Measurements from ENCODE around the gene RAPGEF2.
"Not testable (repeated sequence)": the region's sequence is repeated elsewhere in the genome, so short reads cannot be mapped to it uniquely, and the experiment has no call there.

RAPGEF2 gene

GRCh38 chr4:159376289-159376688 lies 273.4 kb downstream of the RAPGEF2 start:
- DNase-seq = no peak

- no peak for DNase-seq
These were observed 275.3 kb downstream of the RAPGEF2 start for GRCh38 chr4:159378056-159378616.

DNA sequence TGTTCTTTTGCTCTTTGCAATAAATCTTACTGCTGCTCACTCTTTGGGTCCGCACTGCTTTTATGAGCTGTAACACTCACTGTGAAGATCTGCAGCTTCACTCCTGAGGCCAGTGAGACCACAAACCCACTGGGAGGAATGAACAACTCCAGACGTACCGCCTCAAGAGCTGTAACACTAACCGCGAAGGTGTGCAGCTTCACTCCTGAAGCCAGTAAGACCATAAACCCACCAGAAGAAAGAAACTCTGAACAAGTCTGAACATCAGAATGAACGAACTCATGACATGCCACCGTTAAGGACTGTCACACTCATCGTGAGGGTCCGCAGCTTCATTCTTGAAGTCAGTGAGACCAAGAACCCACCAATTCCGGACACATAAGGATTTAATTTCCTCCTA lies 276.2 kb downstream of the RAPGEF2 start:
- DNase-seq = not testable (repeated sequence)

DNA sequence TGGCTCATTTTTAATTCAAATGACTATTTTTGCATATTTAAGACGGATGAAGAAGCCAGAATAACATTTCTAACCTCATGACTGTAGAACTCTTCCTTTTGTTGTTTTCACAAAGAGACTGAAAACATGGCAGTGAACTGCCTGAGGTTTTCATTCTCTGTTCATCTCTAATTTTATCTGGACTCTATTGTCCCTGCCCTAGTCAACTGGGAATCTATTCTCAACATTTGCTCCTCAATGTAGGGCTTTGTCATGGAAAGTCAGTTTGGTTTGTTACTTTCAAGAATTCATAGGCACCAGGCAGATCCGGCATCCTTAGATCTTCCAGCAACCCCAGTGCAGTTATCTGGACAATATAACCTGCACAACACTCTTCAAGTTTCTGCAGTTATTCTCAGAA lies 277.0 kb downstream of the RAPGEF2 start:
- DNase-seq = no peak

DNA sequence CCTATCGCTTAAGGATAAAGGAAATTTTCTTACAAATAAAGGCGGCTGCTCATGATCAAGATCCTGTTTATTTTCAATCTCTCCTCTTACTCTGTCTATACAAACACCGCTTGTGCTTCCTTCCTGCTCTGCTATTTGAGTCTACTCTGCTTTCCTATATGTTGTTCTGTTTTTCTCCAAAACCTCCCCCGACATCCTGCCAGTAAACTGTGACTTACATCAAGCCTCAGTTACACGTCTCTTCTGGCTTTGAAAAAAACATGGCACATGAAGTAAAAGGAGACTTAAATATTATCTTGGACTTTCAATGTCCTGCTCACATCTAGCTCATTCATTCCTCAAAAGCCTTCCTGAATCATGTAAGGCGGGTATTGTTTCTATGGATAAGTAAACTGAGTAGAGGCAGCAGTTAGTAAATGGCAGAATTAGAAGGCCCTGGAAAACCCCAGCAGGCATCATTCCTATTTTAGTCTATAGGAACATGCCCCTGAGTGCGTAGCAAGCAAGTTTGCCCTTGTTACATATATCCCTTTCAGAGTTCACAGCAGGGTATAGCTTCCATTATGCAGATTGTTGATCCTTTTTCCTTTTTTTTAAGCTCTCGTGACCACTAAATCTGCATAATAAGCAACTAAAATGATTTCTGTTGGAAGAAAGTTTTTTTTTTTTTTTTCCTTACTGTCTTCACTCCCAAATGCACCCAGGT lies 280.1 kb downstream of the RAPGEF2 start:
- DNase-seq = peak; percentile 24

DNA sequence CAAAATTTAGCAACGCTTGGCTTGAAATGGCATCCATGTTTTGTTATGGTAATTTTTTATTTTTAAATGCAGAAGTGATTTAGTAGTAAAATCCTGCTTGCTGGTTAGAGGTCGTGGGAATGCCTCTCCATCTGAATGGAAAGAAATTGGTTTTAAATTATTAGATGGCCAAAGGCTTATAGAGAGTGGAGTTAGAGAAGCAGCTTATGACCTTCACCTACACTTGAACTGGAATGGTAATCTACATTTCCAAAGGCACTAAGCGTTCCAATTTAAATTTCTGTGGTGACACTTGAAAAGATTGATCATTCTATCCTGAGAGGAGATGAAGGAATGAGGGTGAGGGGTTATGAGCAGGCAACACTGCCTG lies 280.7 kb downstream of the RAPGEF2 start:
- DNase-seq = no peak

GRCh38 chr4:159384017-159384416 lies 281.1 kb downstream of the RAPGEF2 start:
- DNase-seq = no peak

DNA sequence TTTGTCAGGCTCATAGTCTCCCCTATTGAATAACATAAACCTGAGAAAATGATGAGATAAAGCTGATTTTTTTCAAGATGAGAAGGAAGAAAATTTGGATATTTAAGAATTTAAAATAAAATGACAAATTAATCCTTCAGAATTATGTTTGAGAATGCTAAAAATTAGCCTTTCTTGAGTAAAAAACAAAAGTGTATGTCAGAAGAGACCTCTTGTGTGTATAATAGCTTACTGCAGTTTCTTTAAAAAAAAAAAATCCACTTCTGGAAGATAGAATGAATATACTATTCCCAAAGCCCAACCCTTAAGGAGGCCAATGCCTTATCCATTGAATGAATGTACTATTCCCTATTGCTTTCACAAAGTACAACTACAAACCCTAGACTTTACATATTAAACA lies 281.8 kb downstream of the RAPGEF2 start:
- DNase-seq = no peak

DNA sequence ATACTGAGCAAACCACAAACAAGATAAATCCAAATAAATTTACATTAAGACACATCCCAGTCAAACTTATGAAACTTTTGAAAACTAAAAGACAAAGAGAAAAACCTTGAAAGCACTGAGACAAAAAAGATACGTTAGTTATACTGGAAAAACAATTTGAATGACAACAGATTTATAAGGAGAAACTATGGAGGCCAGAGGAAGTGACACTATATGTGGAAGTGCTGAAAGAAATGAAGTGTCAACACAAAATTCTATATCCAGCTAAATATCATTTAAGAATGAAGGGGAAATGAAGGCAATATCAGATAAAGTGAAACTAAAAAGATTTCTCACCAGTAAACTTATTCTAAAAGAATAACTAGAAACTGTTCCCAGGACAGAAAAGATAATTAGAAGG lies 283.7 kb downstream of the RAPGEF2 start:
- no peak for DNase-seq

GRCh38 chr4:159389756-159390155 lies 286.9 kb downstream of the RAPGEF2 start:
- no peak for DNase-seq

- DNase-seq = no peak
These were observed 287.8 kb downstream of the RAPGEF2 start for GRCh38 chr4:159390648-159391047.

- DNase-seq = no peak
These were observed 292.8 kb downstream of the RAPGEF2 start for GRCh38 chr4:159395693-159396092.

GRCh38 chr4:159396151-159396550 lies 293.3 kb downstream of the RAPGEF2 start:
- no peak for DNase-seq

DNA sequence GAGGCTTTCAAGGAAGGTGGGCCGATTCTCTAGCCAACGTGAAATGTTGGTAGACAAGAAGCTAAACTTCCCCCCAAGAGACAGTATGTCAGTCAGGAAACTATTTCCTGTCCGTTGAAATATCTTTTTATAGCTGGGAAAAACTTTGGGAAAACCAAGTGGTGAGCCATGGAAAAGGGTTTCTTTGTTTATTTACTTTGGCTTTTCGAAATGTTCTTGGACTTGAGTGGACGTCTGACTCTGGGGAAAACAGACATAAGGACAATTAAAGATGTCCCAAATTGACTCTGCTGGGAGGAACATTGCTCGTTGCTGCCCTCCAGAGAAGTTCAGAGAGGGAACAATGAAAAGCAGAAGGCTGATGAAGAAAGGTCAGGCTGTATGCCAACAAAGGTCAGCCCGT lies 295.4 kb downstream of the RAPGEF2 start:
- DNase-seq = no peak

DNA sequence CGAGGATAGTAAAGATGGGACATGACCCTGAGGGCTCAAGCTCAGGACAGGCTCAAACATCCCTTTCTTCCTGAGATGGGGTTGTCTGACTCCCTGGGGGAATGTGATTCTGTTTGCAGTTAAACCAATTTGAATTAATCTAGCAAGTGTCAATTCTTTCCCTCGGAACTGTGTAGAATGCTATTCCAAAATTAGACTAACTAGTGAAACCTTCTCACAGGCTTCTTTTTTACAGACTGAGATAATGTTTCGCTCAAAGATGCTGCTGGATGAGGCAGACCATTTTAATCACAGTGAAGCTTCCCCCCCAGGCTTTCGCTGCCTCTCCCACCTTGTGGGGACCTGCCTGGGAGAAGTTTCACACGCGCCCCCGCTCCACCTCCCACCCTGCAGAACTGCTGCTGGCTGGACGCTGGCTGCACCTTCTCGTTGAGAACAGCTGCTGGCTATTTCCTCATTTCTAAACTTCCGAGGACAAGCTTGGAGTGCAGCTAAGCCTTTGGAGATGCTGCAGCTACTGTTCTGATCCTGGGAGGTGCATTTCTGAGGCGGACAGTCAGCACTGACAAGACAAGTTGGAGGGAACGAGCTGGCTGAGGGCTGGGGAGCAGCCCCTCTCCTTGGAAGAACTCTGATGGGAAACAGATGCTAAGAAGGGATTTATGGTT lies 297.8 kb downstream of the RAPGEF2 start:
- peak; percentile 23 for DNase-seq

DNA sequence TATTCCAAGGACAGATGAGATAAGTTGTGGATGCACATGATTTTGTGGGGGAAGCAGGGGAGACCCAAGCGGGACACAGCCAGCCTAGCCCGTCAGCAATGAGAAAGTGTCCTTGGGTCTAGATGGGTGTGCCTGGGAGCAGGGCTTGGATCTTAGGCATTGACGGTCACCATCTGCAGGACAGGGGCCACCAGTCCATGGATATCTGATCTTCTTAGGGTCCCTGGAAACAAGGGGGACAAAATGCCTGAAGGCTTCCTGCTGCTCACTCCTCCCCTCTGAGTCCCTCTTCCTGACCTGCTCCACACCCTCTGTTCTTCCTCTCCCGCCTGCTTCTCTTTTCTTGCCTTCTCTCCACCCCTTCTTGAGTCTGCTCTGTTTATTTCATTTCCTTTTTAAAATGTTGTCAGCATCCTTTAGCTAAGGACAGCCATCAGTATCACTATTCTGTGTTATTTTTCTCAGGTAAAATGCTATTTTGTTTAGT lies 298.4 kb downstream of the RAPGEF2 start:
- peak; percentile 26 for DNase-seq

DNA sequence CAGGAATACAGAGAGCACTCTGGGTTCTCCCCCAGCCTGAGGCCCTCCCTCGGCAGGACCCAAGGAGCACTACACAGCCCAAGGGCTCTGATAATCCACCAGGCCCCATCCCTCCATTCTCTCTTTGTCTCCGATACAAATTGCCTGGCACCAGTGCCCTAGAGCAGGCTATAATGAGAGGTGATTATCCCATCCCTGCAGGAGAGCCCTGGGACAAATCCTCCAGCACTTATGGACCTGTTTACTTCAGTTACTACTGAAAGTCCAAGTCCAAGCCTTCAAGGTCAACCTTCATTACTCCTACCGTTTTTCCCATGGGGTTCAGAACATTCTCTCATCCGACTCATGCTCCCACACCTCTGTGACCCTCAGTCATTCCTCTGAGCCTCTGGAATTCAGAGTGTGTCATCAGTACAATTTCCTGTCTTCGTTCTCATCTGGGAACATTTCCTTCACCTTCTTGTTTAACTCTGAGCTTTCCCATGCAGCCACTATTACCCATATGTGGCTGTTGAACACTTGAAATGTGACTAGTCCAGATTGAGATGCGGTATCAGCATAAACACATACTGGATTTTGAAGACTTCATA lies 299.0 kb downstream of the RAPGEF2 start:
- no peak for DNase-seq
